ENCODE data around the gene CDCA3.
"Not testable (repeated sequence)": the region's sequence is repeated elsewhere in the genome, so short reads cannot be mapped to it uniquely, and the experiment has no call there.

CDCA3 gene

GRCh38 chr12:6879824-6880223, 28.7 kb upstream of the CDCA3 start:
- not testable (repeated sequence) for H3K27ac ChIP-seq (replicated peaks; ENCODE audit: low read length); DNase-seq (ENCODE audit: low spot score)

DNA sequence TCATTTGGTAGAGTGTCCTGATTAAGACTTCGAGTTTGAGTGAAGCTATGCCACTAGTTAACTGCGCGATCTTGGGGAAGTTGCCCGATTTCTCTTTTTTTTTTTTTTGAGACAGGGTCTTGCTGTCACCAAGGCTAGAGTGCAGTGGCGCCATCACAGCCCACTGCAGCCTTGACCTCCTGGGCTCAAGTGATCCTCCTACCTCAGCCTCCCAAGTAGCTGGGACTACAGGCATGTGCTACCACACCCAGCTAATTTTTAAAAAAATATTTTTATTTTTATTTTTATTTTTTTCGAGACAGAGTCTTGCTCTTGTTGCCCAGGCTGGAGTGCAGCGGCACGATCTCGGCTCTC, 22.9 kb upstream of the CDCA3 start:
- H2AK5ac ChIP-seq (ENCODE audit: low read depth, low read length); H2BK15ac ChIP-seq (ENCODE audit: low read length); H3K79me1 ChIP-seq (ENCODE audit: low read depth, low read length); H3K23ac ChIP-seq (ENCODE audit: low read depth, low read length, poor library complexity); H3K27me3 ChIP-seq (ENCODE audit: control insufficient read depth in 3 of 3, insufficient read depth in 3 of 3, low read depth in 1 of 3, low read length in 3 of 3); H4K8ac ChIP-seq (ENCODE audit: low read depth, low read length); H4K91ac ChIP-seq (ENCODE audit: low read depth, low read length, poor library complexity); H3K9me3 ChIP-seq (replicated peaks in 1 of 2; ENCODE audit: control insufficient read depth in 2 of 2, insufficient read depth in 1 of 2, low read depth in 1 of 2, low read length in 2 of 2); H3K18ac ChIP-seq (ENCODE audit: low read length); H2BK120ac ChIP-seq (ENCODE audit: low read depth, low read length); H3K4ac ChIP-seq (ENCODE audit: low read length); H3K14ac ChIP-seq (ENCODE audit: low read length); H3K4me1 ChIP-seq (ENCODE audit: control insufficient read depth in 2 of 2, insufficient read depth in 1 of 2, low read depth in 1 of 2, low read length in 2 of 2); H2BK12ac ChIP-seq (ENCODE audit: low read length); H2BK5ac ChIP-seq (ENCODE audit: low read length); DNase-seq (ENCODE audit: low spot score): not testable (repeated sequence)
- Histone ChIP-seq H3K9ac (ENCODE audit: low read depth, low read length, poor library complexity) (peak overlapping the region; percentile 87), H3K27ac (replicated peaks; ENCODE audit: low read length) (peak overlapping the region; percentile 59), H3K4me3 (ENCODE audit: low read length in 2 of 2) (peak overlapping the region; percentile 62 to 78), H2AFZ (ENCODE audit: low read length) (peak overlapping the region; percentile 91), H3K4me2 (ENCODE audit: insufficient read depth, low read length, poor library complexity, severe bottlenecking) (peak overlapping the region; percentile 39), H3K36me3 (replicated peaks in 1 of 2; ENCODE audit: control insufficient read depth in 2 of 2, insufficient read depth in 2 of 2, low read length in 2 of 2) (peaks cover 15 to 44% of the 10 kb centered on the region in 2 donors)
- no CpG with 5 or more reads among the region's 9 CpGs for WGBS, 2 donors (ENCODE audit: extremely low coverage in 2 of 2, insufficient read length in 2 of 2, insufficient replicate concordance in 1 of 2)

More at GRCh38 chr12:6879824-6880223, 28.7 kb upstream of the CDCA3 start:
- H3K4me3 ChIP-seq (ENCODE audit: low read length in 2 of 2); H3K4me2 ChIP-seq (ENCODE audit: insufficient read depth, low read length, poor library complexity, severe bottlenecking); H4K91ac ChIP-seq (ENCODE audit: low read depth, low read length, poor library complexity); H2BK5ac ChIP-seq (ENCODE audit: low read length); H4K8ac ChIP-seq (ENCODE audit: low read depth, low read length); H3K4ac ChIP-seq (ENCODE audit: low read length); H2AFZ ChIP-seq (ENCODE audit: low read length); H2BK120ac ChIP-seq (ENCODE audit: low read depth, low read length); H3K23ac ChIP-seq (ENCODE audit: low read depth, low read length, poor library complexity); H3K27me3 ChIP-seq (ENCODE audit: control insufficient read depth in 3 of 3, insufficient read depth in 3 of 3, low read depth in 1 of 3, low read length in 3 of 3); H2AK5ac ChIP-seq (ENCODE audit: low read depth, low read length); H3K9me3 ChIP-seq (replicated peaks in 1 of 2; ENCODE audit: control insufficient read depth in 2 of 2, insufficient read depth in 1 of 2, low read depth in 1 of 2, low read length in 2 of 2); H3K4me1 ChIP-seq (ENCODE audit: control insufficient read depth in 2 of 2, insufficient read depth in 1 of 2, low read depth in 1 of 2, low read length in 2 of 2); H3K14ac ChIP-seq (ENCODE audit: low read length); H3K79me1 ChIP-seq (ENCODE audit: low read depth, low read length); H3K9ac ChIP-seq (ENCODE audit: low read depth, low read length, poor library complexity); H3K18ac ChIP-seq (ENCODE audit: low read length); H2BK12ac ChIP-seq (ENCODE audit: low read length); H2BK15ac ChIP-seq (ENCODE audit: low read length): not testable (repeated sequence)
- WGBS, 2 donors (ENCODE audit: extremely low coverage in 2 of 2, insufficient read length in 2 of 2, insufficient replicate concordance in 1 of 2) = no CpG with 5 or more reads among the region's 11 CpGs
- H3K36me3 ChIP-seq (replicated peaks in 1 of 2; ENCODE audit: control insufficient read depth in 2 of 2, insufficient read depth in 2 of 2, low read length in 2 of 2) = peaks cover 2 to 24% of the 10 kb centered on the region in 2 donors

- Histone ChIP-seq H3K4me2 (ENCODE audit: insufficient read depth, low read length, poor library complexity, severe bottlenecking) (peak within 1 kb of the TSS; percentile 100), H3K4ac (ENCODE audit: low read length) (no peak within 1 kb of the TSS), H2AFZ (ENCODE audit: low read length) (peak within 1 kb of the TSS; percentile 91), H3K4me3 (ENCODE audit: low read length in 2 of 2) (peak within 1 kb of the TSS; percentile 81 to 90), H3K27me3 (ENCODE audit: control insufficient read depth in 3 of 3, insufficient read depth in 3 of 3, low read depth in 1 of 3, low read length in 3 of 3) (no peaks in the 10 kb centered on the region), H2BK15ac (ENCODE audit: low read length) (peak within 1 kb of the TSS; percentile 76), H3K27ac (replicated peaks; ENCODE audit: low read length) (peak within 1 kb of the TSS; percentile 70), H3K36me3 (replicated peaks in 1 of 2; ENCODE audit: control insufficient read depth in 2 of 2, insufficient read depth in 2 of 2, low read length in 2 of 2) (peaks cover 15 to 46% of the 10 kb centered on the region in 2 donors), H2BK5ac (ENCODE audit: low read length) (peak within 1 kb of the TSS; percentile 89), H2AK5ac (ENCODE audit: low read depth, low read length) (peak within 1 kb of the TSS; percentile 79), H3K9ac (ENCODE audit: low read depth, low read length, poor library complexity) (peak within 1 kb of the TSS; percentile 94), H2BK12ac (ENCODE audit: low read length) (no peak within 1 kb of the TSS), H2BK120ac (ENCODE audit: low read depth, low read length) (no peak within 1 kb of the TSS), H3K23ac (ENCODE audit: low read depth, low read length, poor library complexity) (peak within 1 kb of the TSS; percentile 98), H3K14ac (ENCODE audit: low read length) (no peak within 1 kb of the TSS), H3K79me1 (ENCODE audit: low read depth, low read length) (peaks cover 8% of the 10 kb centered on the region), H3K18ac (ENCODE audit: low read length) (peak within 1 kb of the TSS; percentile 88), H3K9me3 (replicated peaks in 1 of 2; ENCODE audit: control insufficient read depth in 2 of 2, insufficient read depth in 1 of 2, low read depth in 1 of 2, low read length in 2 of 2) (no peaks in the 10 kb centered on the region), H4K91ac (ENCODE audit: low read depth, low read length, poor library complexity) (no peak within 1 kb of the TSS), H3K4me1 (ENCODE audit: control insufficient read depth in 2 of 2, insufficient read depth in 1 of 2, low read depth in 1 of 2, low read length in 2 of 2) (peaks cover 9 to 10% of the 10 kb centered on the region in 2 donors), H4K8ac (ENCODE audit: low read depth, low read length) (no peak within 1 kb of the TSS)
- DNase-seq (ENCODE audit: low spot score) = peak; percentile 99
- no CpG with 5 or more reads among the region's 66 CpGs for whole genome bisulfite sequencing, 2 donors (ENCODE audit: extremely low coverage in 2 of 2, insufficient read length in 2 of 2, insufficient replicate concordance in 1 of 2)
Measured at GRCh38 chr12:6873094-6874014, 22.3 kb upstream of the CDCA3 start, which contains the start of gene SPSB2. Gene SPSB2 (minus strand): TSS chr12:6873303. CDS start chr12:6872901, 402 bp downstream.

Measured in neuronal stem cell (in vitro differentiated cells).